Smooth muscle cell (in vitro differentiated cells): ENCODE results near the gene WNT8A. TPM values are rescaled to one million over a fixed set of nuclear protein-coding genes. Genes with fewer than 3 reads are reported as not detected.

Source experiments
- DNase-seq: peaks from one replicate; lab custom pipeline; 2025; ENCODE audit not compliant: unreplicated experiment; lab: John Stamatoyannopoulos, UW
- H2AFZ ChIP-seq: fragments of 200-600 bp; sonication (generic); 2 replicates; pipeline ENCODE4 v1.6.0; 2016; ENCODE audit warnings: antibody characterized with exemption, low read depth, mild to moderate bottlenecking
- H3F3A ChIP-seq: fragments of 200-600 bp; sonication (generic); 2 replicates; pipeline ENCODE4 v1.6.0; 2017; ENCODE audit warnings: antibody characterized with exemption, low read depth
- H3K27ac ChIP-seq: fragments of 200-600 bp; sonication (generic); 2 replicates; pipeline ENCODE4 v1.5.1; 2016; ENCODE audit warnings: low read depth, mild to moderate bottlenecking
- H3K27me3 ChIP-seq: fragments of 200-600 bp; sonication (generic); 2 replicates; pipeline ENCODE4 v1.6.1; 2016; ENCODE audit warnings: low read depth, mild to moderate bottlenecking
- H3K36me3 ChIP-seq: fragments of 200-600 bp; sonication (generic); 2 replicates; pipeline ENCODE4 v1.5.1; 2016; ENCODE audit warnings: low read depth
- H3K4me1 ChIP-seq: fragments of 200-600 bp; sonication (generic); 2 replicates; pipeline ENCODE4 v1.5.1; 2016; ENCODE audit warnings: low read depth
- H3K4me2 ChIP-seq: fragments of 200-600 bp; sonication (generic); 2 replicates; pipeline ENCODE4 v1.6.0; 2016; ENCODE audit warnings: mild to moderate bottlenecking
- H3K4me3 ChIP-seq: fragments of 200-600 bp; sonication (generic); 2 replicates; pipeline ENCODE4 v1.5.1; 2016; ENCODE audit warnings: mild to moderate bottlenecking
- H3K79me2 ChIP-seq: fragments of 200-600 bp; sonication (generic); 2 replicates; pipeline ENCODE4 v1.6.0; 2016; ENCODE audit warnings: low read depth, mild to moderate bottlenecking
- H3K9ac ChIP-seq: fragments of 200-600 bp; sonication (generic); 2 replicates; pipeline ENCODE4 v1.6.0; 2016; ENCODE audit warnings: low read depth
- H3K9me3 ChIP-seq: fragments of 200-600 bp; sonication (generic); replicated peaks from 2 replicates; pipeline ENCODE4 v1.5.1; 2016; ENCODE audit warnings: low read depth
- H4K20me1 ChIP-seq: fragments of 200-600 bp; sonication (generic); 2 replicates; pipeline ENCODE4 v1.6.0; 2016; ENCODE audit warnings: low read depth
- CTCF ChIP-seq: fragments of 200-600 bp; sonication (generic); IDR thresholded peaks from 2 replicates; pipeline ENCODE4 v1.5.1; 2017; ENCODE audit warnings: borderline replicate concordance, mild to moderate bottlenecking, antibody characterized with exemption; ENCODE audit not compliant: insufficient read depth, poor library complexity, severe bottlenecking
- WGBS: methylation state at CpG from one replicate; pipeline ENCODE4 v1.1.7; 2016; ENCODE audit warnings: low lambda C conversion rate; 5-methylcytosine and 5-hydroxymethylcytosine counted together
- polyA plus RNA-seq: library from polyadenylated mRNA; unstranded; fragments of >200 nt; fragmentation: Nextera tagmentation; extraction: Ambion mirVana; gene quantifications from 2 replicates; pipeline ENCODE4 v1.2.1, GENCODE V29; 2016
- total RNA-seq: library from RNA; depleted of rRNA; stranded (reverse); fragments of >200 nt; gene quantifications from 2 replicates; pipeline ENCODE4 v1.2.3, GENCODE V29; 2014

WNT8A gene
- total and polyA plus RNA-seq, 2 experiments from 2014 or later, result not detected

- Histone ChIP-seq H3K27ac (no peak overlapping the region), H2AFZ (no peak overlapping the region), H3K79me2 (no peaks in the 10 kb centered on the region), H3K4me2 (no peak overlapping the region), H3K4me1 (peaks cover 12% of the 10 kb centered on the region), H3K4me3 (no peak overlapping the region), H3K36me3 (no peaks in the 10 kb centered on the region), H3F3A (no peaks in the 10 kb centered on the region), H3K9me3 (no peaks in the 10 kb centered on the region), H4K20me1 (no peaks in the 10 kb centered on the region), H3K9ac (no peak overlapping the region), H3K27me3 (no peaks in the 10 kb centered on the region)
- no peak for DNase-seq
- TF ChIP-seq CTCF, result no peak
- WGBS, result 96% methylated on average over 6 of the region's 6 CpGs
Observed at GRCh38 chr5:138105709-138106108, 21.9 kb downstream of the WNT8A start.

GRCh38 chr5:138107213-138107612, 23.4 kb downstream of the WNT8A start:
- Histone ChIP-seq H3F3A (no peaks in the 10 kb centered on the region), H3K36me3 (no peaks in the 10 kb centered on the region), H3K27ac (no peak overlapping the region), H3K79me2 (no peaks in the 10 kb centered on the region), H3K27me3 (no peaks in the 10 kb centered on the region), H3K4me1 (peaks cover 14% of the 10 kb centered on the region), H4K20me1 (no peaks in the 10 kb centered on the region), H2AFZ (no peak overlapping the region), H3K4me2 (no peak overlapping the region), H3K9me3 (no peaks in the 10 kb centered on the region), H3K9ac (no peak overlapping the region), H3K4me3 (no peak overlapping the region)
- 85% methylated on average over 1 of the region's 1 CpG for WGBS
- no peak for DNase-seq
- no peak for TF ChIP-seq CTCF

- H3K4me1 ChIP-seq, result peaks cover 14% of the 10 kb centered on the region
- H3F3A ChIP-seq, result no peaks in the 10 kb centered on the region
- TF ChIP-seq CTCF, result no peak
- H3K4me2 ChIP-seq, result no peak overlapping the region
- H4K20me1 ChIP-seq, result no peaks in the 10 kb centered on the region
- H3K9me3 ChIP-seq, result no peaks in the 10 kb centered on the region
- no peak overlapping the region for H2AFZ ChIP-seq
- 22% methylated on average over 1 of the region's 1 CpG for WGBS
- no peaks in the 10 kb centered on the region for H3K36me3 ChIP-seq
- H3K79me2 ChIP-seq, result no peaks in the 10 kb centered on the region
- no peak overlapping the region for H3K4me3 ChIP-seq
- H3K9ac ChIP-seq, result no peak overlapping the region
- no peaks in the 10 kb centered on the region for H3K27me3 ChIP-seq
- no peak for DNase-seq
- no peak overlapping the region for H3K27ac ChIP-seq
Observed at GRCh38 chr5:138109463-138110265, 25.8 kb downstream of the WNT8A start.
